GM10248 (cell line): Measurements from ENCODE around the gene SARS2.

ENCODE experiments used
- CTCF ChIA-PET: fragments of 300-600 bp; sonication (Branson Sonifier 250); formaldehyde crosslinking; extraction: SDS; loops from one replicate; lab custom pipeline; 2021; ENCODE audit warnings: antibody characterized with exemption; lab: Yijun Ruan, JAX
- POLR2A ChIA-PET: fragments of 350-650 bp; sonication (Branson Sonifier 250); formaldehyde crosslinking; extraction: SDS; loops from one replicate; lab custom pipeline; 2020; ENCODE audit warnings: antibody characterized with exemption; lab: Yijun Ruan, JAX
- DNase-seq: peaks from one replicate; pipeline ENCODE4 v3.0.0; 2012; ENCODE audit errors: extremely low spot score
- CTCF ChIP-seq: IDR thresholded peaks from 2 replicates; pipeline ENCODE4 v1.5.1; 2012; ENCODE audit warnings: mild to moderate bottlenecking, low read depth; ENCODE audit errors: extremely low read depth, missing control alignments, control extremely low read depth

SARS2 gene

GRCh38 chr19:38920602-38921419 lies 9.8 kb downstream of the SARS2 start:
- no peak for DNase-seq
- ChIA-PET POLR2A (no interaction called here), CTCF (interaction anchor here (1.4 to 4.2 kb wide), 3 partner anchors 9 to 33 kb away, joined by 6 to 27 read pairs (median 7); partner anchors contain the start of genes MRPS12 and SARS2)
- TF ChIP-seq CTCF: no peak

GRCh38 chr19:38919837-38920601 lies 10.5 kb downstream of the SARS2 start:
- DNase-seq: no peak
- no peak for TF ChIP-seq CTCF
- ChIA-PET POLR2A (no interaction called here), CTCF (interaction anchor here (0.9 to 4.2 kb wide), 3 partner anchors 10 to 33 kb away, joined by 4 to 27 read pairs (median 7); partner anchors contain the start of genes MRPS12 and SARS2)

- DNase-seq: no peak
- TF ChIP-seq CTCF: no peak
- ChIA-PET CTCF (interaction anchor here (1.4 to 4.2 kb wide), 2 partner anchors 8 to 11 kb away, joined by 3 to 27 read pairs; partner anchors contain the start of genes MRPS12 and SARS2), POLR2A (no interaction called here)
These were observed 12.0 kb downstream of the SARS2 start for GRCh38 chr19:38918526-38918925.

GRCh38 chr19:38917921-38918491 lies 12.6 kb downstream of the SARS2 start:
- TF ChIP-seq CTCF: no peak
- DNase-seq: no peak
- POLR2A ChIA-PET: no interaction called here
- CTCF ChIA-PET: interaction anchor here (1.3 to 4.2 kb wide), 3 partner anchors 9 to 31 kb away, joined by 3 to 27 read pairs (median 3); partner anchors contain the start of genes MRPS12 and SARS2

- POLR2A ChIA-PET: no interaction called here
- no peak for DNase-seq
- CTCF ChIA-PET: interaction anchor here (1.3 to 4.2 kb wide), 3 partner anchors 9 to 30 kb away, joined by 3 to 27 read pairs (median 3); partner anchors contain the start of genes MRPS12 and SARS2
- no peak for TF ChIP-seq CTCF
These were observed 13.0 kb downstream of the SARS2 start for GRCh38 chr19:38917516-38917915.
